ENCODE results near the gene ANKRD52. TPM values are rescaled to one million over a fixed set of nuclear protein-coding genes. Genes with fewer than 3 reads are reported as not detected.
"Not testable (repeated sequence)": the region's sequence is repeated elsewhere in the genome, so short reads cannot be mapped to it uniquely, and the experiment has no call there.

The ANKRD52 gene
- total RNA-seq, 2 experiments from 2014 or later, result 45.3 to 49.4 TPM

GRCh38 chr12:56208006-56208405 lies 50.2 kb downstream of the ANKRD52 start:
- Mint-ChIP-seq H3K36me3 (peaks cover 18% of the 10 kb centered on the region), H3K9me3 (no peaks in the 10 kb centered on the region), H3K4me1 (peaks cover 1% of the 10 kb centered on the region), H3K27me3 (no peaks in the 10 kb centered on the region), H3K4me3 (no peak overlapping the region), H3K27ac (no peak overlapping the region)
- no peak for DNase-seq
- POLR2A ChIA-PET, result interaction anchor here (1.0 kb wide), 1 partner anchor 19 kb away, joined by 3 read pairs; the partner anchor contains the start of gene SMARCC2
- ATAC-seq (ENCODE audit: low read depth), result no peak

DNA sequence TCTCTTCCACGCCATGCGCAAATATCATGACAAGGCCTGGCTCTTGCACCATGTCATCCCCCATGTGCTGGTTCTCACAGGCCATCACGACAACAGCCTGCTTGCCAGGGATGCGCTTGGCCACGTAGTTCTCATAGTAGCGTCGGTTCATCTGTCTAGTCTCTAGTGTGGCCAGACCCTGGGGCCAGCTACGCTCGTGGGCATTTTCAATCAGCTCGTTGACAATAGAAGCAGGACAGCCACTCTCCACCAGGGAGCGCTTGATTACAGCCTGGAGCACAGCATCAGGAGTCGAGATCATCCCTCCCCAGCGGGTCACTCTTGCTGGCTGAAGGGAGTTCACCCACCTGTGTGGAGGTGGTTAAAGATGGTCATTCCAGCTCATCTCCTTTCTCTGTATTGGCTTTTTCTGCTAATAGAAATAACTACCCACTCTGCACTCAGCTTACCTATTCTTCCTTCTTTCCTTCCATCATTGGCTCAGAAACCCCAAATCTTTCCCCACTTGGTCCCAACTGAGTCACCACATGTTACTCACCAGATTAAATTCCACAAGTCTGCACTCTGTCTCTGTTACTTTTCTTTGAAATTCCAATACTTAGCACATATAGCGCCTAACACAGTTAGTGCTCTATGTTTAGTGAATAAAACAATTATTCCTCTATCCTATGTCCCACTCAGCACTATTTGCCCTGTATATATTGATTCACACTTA lies 51.6 kb downstream of the ANKRD52 start:
- no peak for DNase-seq
- H3K27ac Mint-ChIP-seq, result no peak overlapping the region
- H3K27me3 Mint-ChIP-seq, result no peaks in the 10 kb centered on the region
- H3K4me3 Mint-ChIP-seq, result no peak overlapping the region
- POLR2A ChIA-PET, result interaction anchor here (0.6 to 3.6 kb wide), 2 partner anchors 15 to 257 kb away, joined by 3 to 14 read pairs; partner anchors contain the start of gene RNF41
- H3K9me3 Mint-ChIP-seq, result no peaks in the 10 kb centered on the region
- peak; percentile 67 for ATAC-seq (ENCODE audit: low read depth)
- H3K36me3 Mint-ChIP-seq, result peaks cover 15% of the 10 kb centered on the region
- H3K4me1 Mint-ChIP-seq, result peaks cover 1% of the 10 kb centered on the region

DNA sequence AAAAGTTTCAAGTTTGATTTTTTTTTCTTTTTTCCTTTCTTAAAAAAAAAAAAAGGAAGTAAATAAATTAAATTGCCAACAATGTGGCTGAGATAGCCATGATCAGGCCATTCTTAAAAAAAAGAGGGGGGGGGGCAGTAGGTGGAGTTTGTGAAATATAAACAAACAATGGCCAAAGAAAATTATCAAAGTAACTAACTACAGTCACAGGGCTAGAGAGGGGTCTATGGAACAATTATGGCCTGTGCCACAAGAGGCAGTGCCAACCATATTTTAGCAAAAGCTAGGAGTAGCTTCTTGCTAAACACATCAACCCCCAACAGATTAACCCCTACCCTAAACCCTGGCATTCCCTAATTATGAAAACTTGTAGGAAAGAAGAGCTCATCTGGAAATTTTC lies 52.7 kb downstream of the ANKRD52 start:
- no peak overlapping the region for H3K27ac Mint-ChIP-seq
- POLR2A ChIA-PET, result interaction anchor here (0.7 to 3.6 kb wide), 3 partner anchors 16 to 101 kb away, joined by 4 to 14 read pairs (median 4); partner anchors contain the start of genes PA2G4 and RNF41
- H3K9me3 Mint-ChIP-seq, result no peaks in the 10 kb centered on the region
- no peak overlapping the region for H3K4me3 Mint-ChIP-seq
- no peak for DNase-seq
- H3K27me3 Mint-ChIP-seq, result no peaks in the 10 kb centered on the region
- ATAC-seq (ENCODE audit: low read depth), result no peak
- peaks cover 1% of the 10 kb centered on the region for H3K4me1 Mint-ChIP-seq
- peaks cover 12% of the 10 kb centered on the region for H3K36me3 Mint-ChIP-seq

DNA sequence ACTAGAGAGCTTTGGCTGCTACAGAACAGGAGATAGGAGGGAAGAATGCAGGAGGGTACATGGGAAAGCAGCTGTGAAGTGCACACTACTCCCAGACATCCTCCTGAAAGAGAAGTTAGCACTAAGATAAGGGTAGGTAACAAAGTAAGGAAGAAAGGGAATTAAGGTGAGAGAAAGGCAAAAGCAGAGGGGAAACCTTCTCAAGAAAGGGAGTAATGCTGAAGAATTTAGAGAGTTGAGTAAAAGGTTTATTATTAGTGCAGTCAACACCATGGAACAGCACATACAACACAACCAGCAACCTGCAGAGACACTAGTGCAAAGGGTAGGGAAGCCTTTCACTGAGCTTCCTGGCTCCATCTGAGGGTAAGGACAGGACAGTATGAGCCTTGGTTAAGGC lies 53.9 kb downstream of the ANKRD52 start:
- Mint-ChIP-seq H3K4me3 (no peak overlapping the region), H3K27me3 (no peaks in the 10 kb centered on the region), H3K27ac (peak overlapping the region; percentile 31), H3K4me1 (peaks cover 1% of the 10 kb centered on the region), H3K9me3 (no peaks in the 10 kb centered on the region), H3K36me3 (peaks cover 7% of the 10 kb centered on the region)
- DNase-seq, result no peak
- ATAC-seq (ENCODE audit: low read depth), result no peak
- POLR2A ChIA-PET, result interaction anchor here (0.5 to 3.6 kb wide), 3 partner anchors 10 to 56 kb away, joined by 4 to 14 read pairs (median 4); partner anchors contain the start of gene RNF41

DNA sequence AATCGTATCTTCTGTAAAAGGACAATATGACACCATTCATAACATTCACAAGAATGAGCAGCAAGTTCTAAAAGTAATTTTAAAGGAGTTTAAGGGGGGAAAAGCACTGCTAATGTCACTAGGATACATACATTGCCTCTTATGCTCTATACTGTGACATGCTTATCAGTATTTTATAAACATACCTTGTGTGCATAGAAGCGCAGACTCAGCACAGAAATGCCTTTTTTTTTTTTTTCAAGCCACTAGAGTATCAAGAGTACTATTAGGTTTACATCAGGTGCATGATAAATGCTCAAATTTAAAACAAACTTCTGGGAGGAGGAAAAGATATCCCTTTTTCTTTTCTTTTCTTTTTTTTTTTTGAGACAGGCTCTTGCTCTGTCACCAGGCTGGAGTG lies 55.3 kb downstream of the ANKRD52 start:
- Mint-ChIP-seq H3K36me3 (peaks cover 5% of the 10 kb centered on the region), H3K4me1 (peaks cover 1% of the 10 kb centered on the region), H3K4me3 (no peak overlapping the region), H3K9me3 (no peaks in the 10 kb centered on the region), H3K27ac (no peak overlapping the region), H3K27me3 (no peaks in the 10 kb centered on the region)
- POLR2A ChIA-PET, result interaction anchor here (0.7 kb wide), 1 partner anchor 403 kb away, joined by 3 read pairs; no protein-coding TSS in a partner anchor
- DNase-seq (no peak), ATAC-seq (ENCODE audit: low read depth) (no peak)

GRCh38 chr12:56202366-56202765 lies 55.8 kb downstream of the ANKRD52 start:
- Mint-ChIP-seq H3K27me3 (no peaks in the 10 kb centered on the region), H3K4me1 (peaks cover 1% of the 10 kb centered on the region), H3K4me3 (no peak overlapping the region), H3K36me3 (peaks cover 5% of the 10 kb centered on the region), H3K9me3 (no peaks in the 10 kb centered on the region), H3K27ac (no peak overlapping the region)
- no peak for DNase-seq
- ATAC-seq (ENCODE audit: low read depth), result no peak
- POLR2A ChIA-PET, result interaction anchor here (1.7 kb wide), 1 partner anchor 20 kb away, joined by 3 read pairs; the partner anchor contains the start of gene RNF41

DNA sequence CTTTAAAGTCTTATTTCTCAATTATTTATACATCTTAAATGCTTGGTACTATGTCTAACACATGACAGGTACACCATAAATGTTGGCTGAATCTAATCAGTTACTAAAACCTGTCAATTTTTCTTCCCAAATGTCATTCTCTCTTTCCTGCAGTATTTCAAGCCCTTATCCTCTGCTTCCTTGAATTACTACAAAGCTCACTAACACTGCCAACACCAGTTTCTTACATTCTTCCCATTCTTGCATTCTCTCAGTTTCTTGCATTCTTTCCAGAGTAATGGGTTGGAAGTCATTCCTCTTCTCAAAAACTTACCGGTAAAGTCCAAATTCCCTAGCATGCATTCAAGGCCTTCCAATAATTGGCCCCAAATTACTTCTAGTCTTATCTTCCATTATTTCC lies 59.3 kb downstream of the ANKRD52 start:
- no peaks in the 10 kb centered on the region for H3K9me3 Mint-ChIP-seq
- H3K36me3 Mint-ChIP-seq, result peaks cover 2% of the 10 kb centered on the region
- H3K27me3 Mint-ChIP-seq, result no peaks in the 10 kb centered on the region
- ATAC-seq (ENCODE audit: low read depth) (no peak), DNase-seq (no peak)
- POLR2A ChIA-PET, result interaction anchor here (1.4 kb wide), 1 partner anchor 10 kb away, joined by 3 read pairs; the partner anchor contains the start of gene SMARCC2
- no peak overlapping the region for H3K27ac Mint-ChIP-seq
- no peaks in the 10 kb centered on the region for H3K4me1 Mint-ChIP-seq
- H3K4me3 Mint-ChIP-seq, result no peak overlapping the region

DNA sequence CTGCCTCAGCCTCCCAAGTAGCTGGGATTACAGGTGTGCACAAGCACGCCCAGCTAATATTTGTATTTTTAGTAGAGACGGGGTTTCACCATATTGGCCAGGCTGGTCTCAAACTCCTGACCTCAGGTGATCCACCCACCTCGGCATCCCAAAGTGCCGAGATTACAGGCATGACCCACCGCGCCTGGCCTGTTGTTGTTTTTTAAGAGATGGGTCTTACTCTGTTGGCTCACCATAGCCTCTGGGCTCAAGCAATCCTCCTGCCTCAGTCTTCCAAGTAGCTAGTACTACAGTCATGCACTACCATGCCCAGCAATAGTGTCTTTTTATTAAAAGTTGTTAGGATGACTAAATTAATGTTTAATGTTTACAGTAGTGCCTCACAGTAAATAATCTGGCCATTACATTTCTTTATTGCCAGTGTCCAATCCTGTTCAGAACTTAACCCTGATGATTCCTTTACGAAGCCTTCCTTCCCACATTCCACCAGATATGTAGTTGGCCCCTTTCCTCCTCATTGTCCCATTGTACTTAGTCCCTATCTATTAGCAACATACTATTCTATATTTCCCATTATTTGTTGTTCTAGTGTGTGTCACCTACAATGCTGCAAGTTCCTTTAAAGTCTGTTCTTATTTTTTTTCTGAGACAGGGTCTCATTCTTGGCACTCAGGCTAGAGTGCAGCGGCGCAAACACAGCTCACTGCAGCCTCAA lies 60.1 kb downstream of the ANKRD52 start:
- H3K36me3 Mint-ChIP-seq, result peaks cover 7% of the 10 kb centered on the region

DNA sequence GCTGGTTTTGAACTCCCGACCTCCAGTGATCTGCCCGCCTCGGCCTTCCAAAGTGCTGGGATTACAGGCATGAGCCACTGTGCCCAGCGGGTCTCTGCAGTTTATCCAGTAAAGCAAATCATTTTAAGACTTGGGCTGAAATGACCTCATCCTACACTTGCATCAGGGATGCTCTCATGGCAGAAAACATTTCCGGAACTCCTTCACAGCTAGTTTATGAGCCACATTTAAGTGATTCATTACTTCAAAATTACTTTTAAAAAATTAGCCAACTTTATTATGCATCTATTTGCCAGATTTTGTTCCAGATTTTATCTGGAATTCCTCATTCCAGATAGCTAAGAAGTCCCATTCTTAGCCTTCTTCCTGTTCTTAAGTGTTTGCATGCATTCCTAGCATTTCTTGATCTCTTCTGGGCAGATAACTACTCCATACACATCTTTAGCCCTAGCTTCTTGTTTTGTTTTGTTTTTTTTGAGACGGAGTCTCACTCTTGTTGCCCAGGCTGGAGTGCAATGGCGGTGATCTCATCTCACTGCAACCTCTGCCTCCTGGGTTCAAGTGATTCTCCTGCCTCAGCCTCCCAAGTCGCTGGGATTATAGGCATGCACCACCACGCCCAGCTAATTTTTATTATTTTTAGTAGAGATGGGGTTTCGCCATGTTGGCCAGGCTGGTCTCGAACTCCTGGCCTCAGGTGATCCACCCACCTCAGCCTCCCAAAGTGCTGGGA lies 61.2 kb downstream of the ANKRD52 start:
- not testable (repeated sequence) for H3K9me3 Mint-ChIP-seq; H3K4me3 Mint-ChIP-seq; ATAC-seq (ENCODE audit: low read depth); H3K27me3 Mint-ChIP-seq; H3K27ac Mint-ChIP-seq; H3K36me3 Mint-ChIP-seq; DNase-seq
- peaks cover 12% of the 10 kb centered on the region for H3K4me1 Mint-ChIP-seq
- POLR2A ChIA-PET, result interaction anchor here (0.7 to 1.0 kb wide), 3 partner anchors 60 to 123 kb away, joined by 3 read pairs; partner anchors contain the start of gene ZC3H10

More for the DNA sequence above, 60.1 kb downstream of the ANKRD52 start:
- Mint-ChIP-seq H3K9me3 (no peaks in the 10 kb centered on the region), H3K27me3 (no peaks in the 10 kb centered on the region), H3K4me1 (peaks cover 5% of the 10 kb centered on the region), H3K27ac (no peak overlapping the region), H3K4me3 (no peak overlapping the region)
- ATAC-seq (ENCODE audit: low read depth), result no peak
- DNase-seq, result no peak
- POLR2A ChIA-PET, result interaction anchor here (1.4 kb wide), 1 partner anchor 9 kb away, joined by 3 read pairs; the partner anchor contains the start of gene SMARCC2

GRCh38 chr12:56193025-56193578 lies 65.1 kb downstream of the ANKRD52 start:
- peaks cover 2% of the 10 kb centered on the region for H3K27me3 Mint-ChIP-seq
- no peaks in the 10 kb centered on the region for H3K9me3 Mint-ChIP-seq
- ATAC-seq (ENCODE audit: low read depth), result no peak
- H3K27ac Mint-ChIP-seq, result peak overlapping the region; percentile 85
- H3K36me3 Mint-ChIP-seq, result peaks cover 8% of the 10 kb centered on the region
- POLR2A ChIA-PET, result interaction anchor here (0.6 kb wide), 1 partner anchor 68 kb away, joined by 5 read pairs; no protein-coding TSS in a partner anchor
- H3K4me3 Mint-ChIP-seq, result peak overlapping the region; percentile 26
- peaks cover 27% of the 10 kb centered on the region for H3K4me1 Mint-ChIP-seq
- DNase-seq, result no peak

- Mint-ChIP-seq H3K27ac (no peak overlapping the region), H3K4me3 (no peak overlapping the region), H3K36me3 (peaks cover 8% of the 10 kb centered on the region), H3K4me1 (peaks cover 33% of the 10 kb centered on the region), H3K9me3 (no peaks in the 10 kb centered on the region), H3K27me3 (peaks cover 2% of the 10 kb centered on the region)
- POLR2A ChIA-PET, result no interaction called here
- ATAC-seq (ENCODE audit: low read depth) (no peak), DNase-seq (no peak)
These were observed 65.6 kb downstream of the ANKRD52 start for GRCh38 chr12:56192582-56192981.

DNA sequence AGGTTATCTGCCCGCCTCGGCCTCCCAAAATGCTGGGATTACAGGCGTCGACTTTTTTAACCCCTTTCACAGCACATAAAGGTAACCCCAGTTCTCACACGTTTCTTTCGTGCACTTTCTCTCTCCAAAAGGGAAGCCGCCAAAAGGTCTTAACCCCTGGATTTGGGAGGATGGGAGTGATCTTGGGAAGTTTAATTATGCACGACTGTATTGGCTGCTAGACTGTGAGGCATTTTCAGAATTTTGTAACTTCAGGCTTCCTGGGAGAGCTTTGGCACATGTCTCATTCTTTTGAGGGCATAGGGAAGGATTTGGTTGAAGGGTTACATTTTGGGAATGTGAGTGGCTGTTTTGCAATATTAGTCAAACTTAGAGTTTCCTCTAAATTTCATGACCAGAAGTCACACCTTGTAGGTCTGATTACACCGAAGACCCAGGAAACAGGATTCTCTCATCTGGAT lies 67.5 kb downstream of the ANKRD52 start:
- POLR2A ChIA-PET, result interaction anchor here (1.2 to 6.2 kb wide), 5 partner anchors 30 to 73 kb away, joined by 3 to 86 read pairs (median 66); partner anchors contain the start of genes ESYT1, MYL6, RNF41 and ZC3H10
- DNase-seq (no peak), ATAC-seq (ENCODE audit: low read depth) (no peak)
- peaks cover 46% of the 10 kb centered on the region for H3K4me1 Mint-ChIP-seq
- H3K9me3 Mint-ChIP-seq, result no peaks in the 10 kb centered on the region
- H3K4me3 Mint-ChIP-seq, result peak overlapping the region; percentile 99
- peak overlapping the region; percentile 98 for H3K27ac Mint-ChIP-seq
- peaks cover 2% of the 10 kb centered on the region for H3K27me3 Mint-ChIP-seq
- peaks cover 16% of the 10 kb centered on the region for H3K36me3 Mint-ChIP-seq

All from activated naive CD8-positive, alpha-beta T cell treated with anti-CD3 and anti-CD28 coated beads, Interleukin-2, amount 10 ng/mL, durations not matched to agents 7 days and 5 days (primary cell).